Renal cortical epithelial cell (primary cell): ENCODE measurements around the gene NBR1. TPM values are rescaled to one million over a fixed set of nuclear protein-coding genes. Genes with fewer than 3 reads are reported as not detected.
"Not testable (repeated sequence)": the region's sequence is repeated elsewhere in the genome, so short reads cannot be mapped to it uniquely, and the experiment has no call there.

Source experiments
- DNase-seq: peaks from one replicate; pipeline ENCODE4 v3.0.0-alpha.2; 2011; ENCODE audit warnings: low read depth
- total RNA-seq: library from RNA; depleted of rRNA; stranded (reverse); fragments of >200 nt; gene quantifications from 2 replicates; pipeline ENCODE4 v1.2.3, GENCODE V29; 2014

NBR1 gene
- total RNA-seq, 1 donor from 2014 or later = 141 TPM

DNA sequence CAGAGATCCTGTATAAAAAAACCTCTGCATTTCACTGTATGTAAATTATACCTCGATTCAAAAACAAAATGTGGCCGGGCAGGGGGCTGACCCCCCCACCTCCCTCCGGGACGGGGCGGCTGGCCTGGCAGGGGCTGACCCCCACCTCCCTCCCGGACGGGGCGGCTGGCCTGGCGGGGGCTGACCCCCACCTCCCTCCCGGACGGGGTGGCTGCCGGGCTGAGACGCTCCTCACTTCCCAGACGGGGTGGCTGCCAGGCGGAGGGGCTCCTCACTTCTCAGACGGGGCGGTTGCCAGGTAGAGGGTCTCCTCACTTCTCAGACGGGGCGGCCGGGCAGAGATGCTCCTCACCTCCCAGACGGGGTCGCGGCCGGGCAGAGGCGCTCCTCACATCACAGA, 11.8 kb upstream of the NBR1 start:
- DNase-seq = not testable (repeated sequence)

DNA sequence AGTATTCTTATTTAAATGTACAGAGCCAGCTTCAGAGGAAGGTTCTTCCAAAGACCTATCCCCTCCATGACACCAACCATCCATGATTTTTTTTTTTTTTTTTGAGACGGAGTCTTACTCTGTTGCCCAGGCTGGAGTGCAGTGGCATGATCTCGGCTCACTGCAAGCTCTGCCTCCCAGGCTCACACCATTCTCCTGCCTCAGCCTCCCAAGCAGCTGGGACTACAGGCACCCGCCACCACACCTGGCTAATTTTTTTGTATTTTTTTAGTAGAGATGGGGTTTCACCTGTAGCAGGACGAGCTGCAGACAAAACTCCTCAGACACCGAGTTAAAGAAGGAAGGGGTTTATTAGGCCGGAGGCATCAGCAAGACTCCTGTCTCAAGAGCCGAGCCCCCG, 11.1 kb upstream of the NBR1 start:
- DNase-seq = not testable (repeated sequence)

DNA sequence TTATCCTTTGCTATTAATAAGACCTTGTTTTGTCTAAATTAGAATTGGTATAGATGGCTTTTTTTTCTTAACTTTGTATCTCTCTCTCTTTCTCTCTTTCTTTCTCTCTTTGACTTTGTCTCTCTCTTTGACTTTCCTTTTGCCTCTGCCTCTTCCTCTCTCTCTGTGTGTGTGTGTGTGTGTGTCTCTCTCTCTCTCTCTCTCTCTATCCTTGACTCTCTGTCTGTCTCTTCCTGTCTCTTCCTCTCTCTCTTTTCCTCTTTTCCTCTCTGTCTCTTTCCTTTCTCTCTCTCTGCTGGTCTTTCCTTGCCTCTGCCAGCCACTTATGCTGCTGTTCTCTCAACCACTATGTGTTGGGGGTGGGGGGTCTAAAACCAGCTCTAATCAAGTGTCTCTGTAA, 5.0 kb upstream of the NBR1 start:
- DNase-seq = not testable (repeated sequence)

DNA sequence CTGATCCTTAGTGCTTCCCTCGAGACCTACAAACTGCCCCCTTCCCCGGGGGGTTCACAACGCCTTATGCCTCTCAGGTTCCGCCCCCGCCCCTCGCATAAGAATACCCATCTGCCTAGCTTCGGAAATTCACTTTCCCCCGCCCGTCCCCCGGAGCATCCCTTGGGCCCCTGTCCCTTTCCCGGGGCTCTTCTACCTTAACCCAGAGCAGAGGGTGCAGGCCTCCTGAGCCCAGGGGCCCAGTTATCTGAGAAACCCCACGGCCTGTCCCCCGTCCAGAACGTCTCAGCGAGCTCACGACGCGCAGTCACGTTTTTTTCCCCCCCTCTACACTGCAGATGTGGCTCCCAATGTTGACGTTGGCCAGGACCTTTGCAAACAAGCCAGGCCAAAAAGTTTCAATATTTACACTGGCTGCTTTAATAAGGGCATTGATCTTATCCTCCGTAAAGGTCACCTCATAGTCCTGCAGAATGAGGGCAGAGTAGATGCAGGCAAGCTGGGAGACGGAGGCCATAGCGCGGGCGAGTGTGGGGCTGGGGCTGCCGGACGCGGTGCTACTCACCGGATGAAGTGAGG, 1.4 kb upstream of the NBR1 start:
- DNase-seq = peak; percentile 18

DNA sequence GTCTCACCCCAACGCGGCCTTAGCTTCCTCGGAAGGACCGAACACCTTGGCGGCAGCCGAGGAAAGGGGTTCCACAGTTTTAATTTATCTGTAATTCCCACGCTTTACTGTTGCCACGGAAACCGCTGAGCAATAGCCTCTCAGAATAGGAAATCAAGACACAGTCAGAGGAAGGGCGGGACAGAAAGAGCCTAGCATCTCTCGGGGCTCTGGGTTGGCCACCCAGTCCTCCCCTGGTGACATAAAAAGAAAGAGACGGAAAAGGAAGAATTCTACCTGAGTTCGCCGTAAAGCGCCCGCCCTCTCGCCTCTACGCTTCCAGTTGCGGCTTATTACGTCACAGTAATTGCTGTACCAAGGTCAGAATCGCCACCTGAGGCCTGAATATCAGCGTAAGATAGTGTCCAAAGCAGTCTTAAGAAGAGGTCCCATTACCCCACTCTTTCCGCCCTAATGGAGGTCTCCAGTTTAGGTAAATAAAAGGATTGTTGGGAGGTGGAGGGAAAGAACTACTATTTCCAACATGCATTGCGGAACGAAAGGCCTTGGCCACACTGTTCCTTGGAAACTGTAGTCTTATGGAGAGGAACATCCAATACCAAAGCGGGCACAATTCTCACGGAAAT, 761 bp upstream of the NBR1 start:
- peak; percentile 97 for DNase-seq

DNA sequence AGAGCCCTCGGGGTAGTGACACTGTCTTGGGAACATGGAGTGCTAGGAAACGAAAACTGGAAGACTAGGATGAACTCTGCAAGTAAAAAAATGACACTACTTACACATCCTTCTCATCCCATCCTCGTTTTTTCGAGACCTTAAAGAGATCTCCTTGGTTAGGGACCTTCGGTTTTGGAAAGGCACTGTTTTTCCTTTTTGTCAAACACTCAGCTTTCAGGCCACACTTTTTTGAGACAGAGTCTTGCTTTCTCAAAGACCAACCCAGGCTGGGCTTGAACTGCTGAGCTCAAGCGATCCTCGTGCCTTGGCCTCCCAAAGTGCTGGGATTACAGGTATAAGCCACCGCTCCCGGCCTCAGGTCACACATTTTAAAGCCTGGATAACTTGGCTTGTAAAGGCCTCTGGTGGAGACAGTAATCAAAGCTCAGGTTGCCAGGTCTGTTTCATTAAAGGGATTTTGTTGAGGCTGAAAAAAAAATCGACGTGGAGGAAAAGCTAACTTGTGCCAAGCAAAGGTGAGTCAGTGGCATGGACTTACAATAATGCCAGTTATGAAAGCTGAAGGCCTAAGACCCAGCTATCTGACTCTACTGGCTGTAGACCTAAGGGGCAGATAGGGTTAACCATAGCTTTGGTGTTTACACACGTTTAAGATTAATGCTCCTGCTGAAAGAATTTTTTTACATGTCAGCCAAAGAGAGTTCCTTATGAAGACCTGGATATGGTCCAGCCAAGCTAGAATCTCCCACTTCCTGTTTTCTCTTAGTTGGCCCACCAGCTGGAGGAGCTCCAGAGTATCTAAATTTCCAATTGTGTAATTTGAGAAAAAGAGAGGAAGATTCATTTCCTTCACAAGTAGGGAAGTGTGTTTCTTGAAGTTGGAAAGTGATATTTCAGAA, 823 bp downstream of the NBR1 start:
- peak; percentile 98 for DNase-seq

DNA sequence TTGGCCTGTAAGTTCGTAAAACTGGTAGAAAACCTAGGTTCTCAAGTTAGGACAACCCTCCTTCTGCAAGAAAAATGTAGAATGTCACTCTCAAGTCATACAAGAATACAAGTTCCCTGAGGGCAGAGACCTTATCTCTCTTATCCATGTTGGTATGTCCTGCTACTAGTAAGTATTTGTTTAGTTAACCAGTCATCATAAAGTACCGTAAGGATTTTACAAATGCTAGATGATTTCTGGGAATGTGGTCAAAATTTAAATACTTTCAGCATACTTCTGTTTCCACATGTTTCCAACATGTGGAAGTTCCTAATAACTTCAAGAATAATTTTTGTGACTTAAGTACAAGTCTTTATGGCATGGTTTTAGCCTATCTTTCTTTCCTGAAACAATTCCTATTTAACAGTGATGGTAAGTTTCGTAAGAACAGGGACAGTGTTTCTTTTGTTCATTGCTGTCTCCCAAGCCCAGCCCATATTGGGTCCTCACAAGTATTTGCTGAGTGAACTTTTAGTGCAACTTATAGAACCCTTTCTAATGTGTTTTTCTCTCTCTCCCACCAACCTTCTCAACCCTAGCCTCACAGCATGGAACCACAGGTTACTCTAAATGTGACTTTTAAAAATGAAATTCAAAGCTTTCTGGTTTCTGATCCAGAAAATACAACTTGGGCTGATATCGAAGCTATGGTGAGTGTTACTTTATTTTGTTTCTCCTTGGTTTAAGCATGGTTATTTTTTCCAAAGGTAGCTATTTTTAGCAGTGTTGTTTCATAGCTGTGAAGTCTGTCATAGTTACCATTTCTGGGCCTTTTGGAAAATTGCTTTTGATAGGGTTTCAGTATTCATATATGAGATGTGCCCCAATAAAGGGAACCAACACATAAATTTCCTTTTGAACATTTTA, 4.5 kb downstream of the NBR1 start:
- DNase-seq = no peak

DNA sequence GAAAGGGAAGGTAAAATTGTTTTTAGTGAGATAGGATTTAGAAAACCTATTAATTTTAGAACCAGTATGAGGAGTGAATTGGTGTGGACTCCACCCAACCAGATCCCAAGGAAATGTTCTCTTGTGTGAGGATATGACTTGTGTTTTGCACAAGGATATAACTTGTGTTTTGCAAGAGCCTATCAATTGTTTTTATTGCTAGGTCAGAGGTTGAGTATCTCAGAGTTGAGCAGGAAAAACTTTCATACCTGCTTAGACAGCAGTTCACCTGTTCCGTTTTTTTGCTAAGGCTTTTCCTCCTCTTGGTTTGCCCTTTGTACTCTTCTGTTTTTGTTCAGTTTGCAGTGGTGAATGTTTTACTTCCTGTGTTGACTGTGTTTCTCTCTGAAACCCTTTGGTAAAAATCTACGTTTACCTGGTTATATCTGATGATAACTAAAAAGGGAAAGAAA, 5.1 kb downstream of the NBR1 start:
- DNase-seq = peak; percentile 22

DNA sequence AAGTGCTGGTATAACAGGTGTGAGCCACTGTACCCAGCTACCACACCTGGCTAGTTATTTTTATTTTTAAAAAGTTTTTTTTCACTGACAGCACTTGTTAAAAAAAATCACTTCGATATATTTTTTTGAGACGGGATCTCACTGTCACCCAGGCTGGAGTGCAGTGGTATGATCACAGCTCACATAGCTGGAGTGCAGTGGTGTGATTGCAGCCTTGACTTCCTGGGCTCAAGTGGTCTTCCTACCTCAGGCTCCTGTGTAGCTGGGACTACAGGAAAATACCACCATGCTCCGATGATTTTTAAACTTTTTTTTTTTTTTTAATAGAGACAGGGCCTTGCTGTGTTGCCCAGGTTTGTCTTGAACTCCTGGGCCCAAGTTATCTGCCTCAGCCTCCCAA, 12.9 kb downstream of the NBR1 start:
- no peak for DNase-seq

DNA sequence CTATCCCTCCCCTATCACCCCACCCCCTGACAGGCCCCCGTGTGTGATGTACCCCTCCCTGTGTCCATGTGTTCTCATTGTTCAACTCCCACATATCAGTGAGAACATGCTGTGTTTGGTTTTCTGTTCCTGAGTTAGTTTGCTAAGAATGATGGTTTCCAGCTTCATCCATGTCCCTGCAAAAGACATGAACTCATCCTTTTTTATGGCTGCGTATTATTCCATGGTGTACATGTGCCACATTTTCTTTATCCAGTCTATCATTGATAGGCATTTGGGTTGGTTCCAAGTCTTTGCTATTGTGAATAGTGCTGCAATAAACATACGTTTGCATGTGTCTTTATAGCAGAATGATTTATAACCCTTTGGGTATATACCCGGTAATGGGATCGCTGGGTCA, 15.6 kb downstream of the NBR1 start:
- not testable (repeated sequence) for DNase-seq

DNA sequence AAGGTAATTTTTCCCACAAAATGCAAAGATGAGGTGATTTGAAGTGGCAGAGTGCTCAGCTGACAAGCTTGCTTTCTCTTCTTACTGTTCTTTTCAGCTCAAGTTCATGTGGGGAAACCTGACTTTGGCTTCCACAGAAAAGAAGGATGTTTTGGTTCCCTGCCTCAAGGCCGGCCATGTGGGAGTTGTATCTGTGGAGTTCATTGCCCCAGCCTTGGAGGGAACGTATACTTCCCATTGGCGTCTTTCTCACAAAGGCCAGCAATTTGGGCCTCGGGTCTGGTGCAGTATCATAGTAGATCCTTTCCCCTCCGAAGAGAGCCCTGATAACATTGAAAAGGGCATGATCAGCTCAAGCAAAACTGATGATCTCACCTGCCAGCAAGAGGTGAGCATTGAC, 22.2 kb downstream of the NBR1 start:
- no peak for DNase-seq

DNA sequence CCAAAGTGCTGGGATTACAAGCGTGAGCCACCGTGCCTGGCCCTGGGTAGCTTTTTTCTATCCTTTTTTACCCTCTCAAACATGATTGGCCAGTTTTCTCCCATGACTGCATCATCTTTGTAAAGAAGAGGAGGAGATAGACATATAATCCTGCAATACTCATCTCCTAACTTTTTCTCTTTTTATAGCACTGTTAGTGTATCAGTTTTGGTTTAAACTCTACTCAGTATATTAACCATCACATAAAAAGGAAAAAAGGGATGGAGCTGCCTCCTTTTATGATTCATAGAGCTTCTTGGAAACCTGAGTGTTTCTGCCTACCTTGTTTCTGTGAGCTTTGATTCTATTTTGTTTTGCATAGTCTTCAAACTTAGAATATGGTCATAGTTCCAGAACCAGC, 28.6 kb downstream of the NBR1 start:
- DNase-seq = no peak

DNA sequence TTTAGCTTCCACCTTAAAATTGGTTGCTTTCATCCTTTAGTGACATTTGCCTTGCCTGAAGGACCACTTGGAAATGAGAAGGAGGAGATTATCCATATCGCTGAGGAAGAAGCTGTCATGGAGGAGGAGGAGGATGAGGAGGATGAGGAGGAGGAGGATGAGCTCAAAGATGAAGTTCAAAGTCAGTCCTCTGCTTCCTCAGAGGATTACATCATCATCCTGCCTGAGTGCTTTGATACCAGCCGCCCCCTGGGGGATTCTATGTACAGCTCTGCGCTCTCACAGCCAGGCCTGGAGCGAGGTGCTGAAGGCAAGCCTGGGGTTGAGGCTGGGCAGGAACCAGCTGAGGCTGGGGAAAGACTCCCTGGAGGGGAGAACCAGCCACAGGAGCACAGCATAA, 29.1 kb downstream of the NBR1 start:
- no peak for DNase-seq

DNA sequence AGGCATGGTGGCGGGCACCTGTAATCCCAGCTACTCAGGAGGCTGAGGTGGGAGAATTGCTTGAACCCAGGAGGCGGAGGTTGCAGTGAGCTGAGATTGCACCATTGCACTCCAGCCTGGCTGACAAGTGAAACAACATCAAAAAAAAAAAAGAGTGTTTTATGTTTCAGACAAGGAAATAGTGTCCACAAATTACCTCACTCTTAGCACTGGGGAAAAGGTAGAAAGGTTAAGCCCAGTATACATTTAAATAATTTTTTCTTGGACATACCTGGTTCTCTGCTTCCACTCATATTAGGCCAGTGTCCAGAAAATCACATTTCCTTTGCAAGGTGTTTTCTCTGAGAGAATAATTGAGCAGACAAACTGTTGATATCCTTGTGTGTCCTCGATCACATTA, 32.0 kb downstream of the NBR1 start:
- DNase-seq = not testable (repeated sequence)

DNA sequence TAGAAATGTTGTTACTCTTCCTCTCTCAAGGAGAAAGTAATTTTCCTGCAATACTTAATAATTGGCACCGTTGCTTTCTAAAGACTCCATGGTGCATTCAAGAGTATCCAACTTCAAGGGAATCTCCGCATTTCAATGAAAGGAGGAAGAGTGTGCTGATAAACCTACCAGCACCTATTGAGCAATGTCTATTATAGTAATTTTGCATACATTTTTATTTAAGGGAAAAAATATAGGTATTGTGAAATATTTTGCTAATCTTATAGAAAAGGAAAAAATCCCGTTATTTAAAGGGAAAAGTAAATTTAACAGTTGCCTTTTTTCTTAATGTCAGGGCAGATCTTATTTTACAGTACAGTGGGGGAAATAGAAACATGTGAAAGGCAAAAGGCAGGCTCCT, 39.6 kb downstream of the NBR1 start:
- DNase-seq = no peak

DNA sequence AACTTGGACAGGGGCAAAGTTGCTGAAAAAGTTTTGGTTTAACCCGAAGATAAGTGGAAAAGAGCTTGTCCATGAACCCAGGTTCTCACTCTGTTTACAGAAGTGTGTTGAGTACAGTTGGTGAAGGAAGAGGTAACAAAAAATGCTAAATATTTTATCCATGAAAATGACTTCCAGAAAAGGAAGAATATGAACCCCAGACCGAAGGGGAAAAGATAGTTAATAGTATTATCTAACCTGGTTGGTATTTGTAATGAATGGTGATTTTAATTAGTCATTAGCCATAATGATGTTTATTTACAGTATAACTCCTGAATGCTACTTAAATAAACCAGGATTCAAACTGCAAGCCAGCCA, 40.1 kb downstream of the NBR1 start:
- no peak for DNase-seq

DNA sequence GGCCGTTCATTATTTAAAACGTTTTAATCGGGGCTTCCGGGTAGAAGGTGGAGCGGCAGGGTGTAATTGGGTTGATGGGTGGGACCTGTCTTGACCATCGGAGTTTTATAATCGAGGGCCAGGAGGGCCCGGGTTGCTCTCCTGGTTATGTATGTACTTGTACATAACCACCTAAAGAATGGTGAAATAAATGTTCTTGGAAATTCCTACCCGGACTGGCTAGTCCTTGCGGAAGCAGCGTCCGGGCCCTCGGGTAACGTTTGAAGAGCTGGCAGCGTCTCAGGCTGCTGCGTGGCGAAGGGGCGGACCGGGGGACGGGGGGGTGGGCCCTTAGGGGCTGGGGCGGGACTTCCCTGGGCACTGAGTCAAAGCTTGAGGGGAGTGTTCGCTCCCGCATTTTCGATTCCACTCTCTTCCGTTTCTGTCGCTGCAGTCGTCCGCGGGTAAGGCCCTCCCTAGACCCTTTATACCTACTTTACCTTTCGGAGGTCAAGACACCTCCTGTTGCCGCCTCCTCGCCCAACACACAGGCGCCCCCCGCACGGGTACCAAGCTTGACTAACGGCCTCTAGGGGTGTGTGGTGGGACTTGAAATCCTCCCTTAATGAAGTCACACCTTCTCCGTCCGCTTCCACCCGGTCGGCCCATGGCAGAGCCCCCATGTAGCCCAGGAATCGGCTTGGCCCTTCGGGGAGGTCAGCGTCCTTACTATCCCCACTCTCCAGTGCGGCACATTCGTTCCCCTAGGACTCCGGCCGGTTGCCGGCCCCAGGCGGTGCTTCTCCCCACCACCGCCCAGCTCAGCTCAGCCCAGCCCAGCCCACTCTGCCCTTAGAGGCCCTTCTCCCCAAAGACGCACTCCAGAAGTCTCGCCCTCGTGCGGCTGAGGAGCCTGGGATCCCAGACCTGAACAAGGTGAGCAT, 40.7 kb downstream of the NBR1 start, which contains the start of gene TMEM106A:
Gene TMEM106A (plus strand): TSS at position 396 of the 923 bp plus-strand sequence. CDS start 1,167 bp downstream, outside the sequence.
- peak; percentile 73 for DNase-seq

DNA sequence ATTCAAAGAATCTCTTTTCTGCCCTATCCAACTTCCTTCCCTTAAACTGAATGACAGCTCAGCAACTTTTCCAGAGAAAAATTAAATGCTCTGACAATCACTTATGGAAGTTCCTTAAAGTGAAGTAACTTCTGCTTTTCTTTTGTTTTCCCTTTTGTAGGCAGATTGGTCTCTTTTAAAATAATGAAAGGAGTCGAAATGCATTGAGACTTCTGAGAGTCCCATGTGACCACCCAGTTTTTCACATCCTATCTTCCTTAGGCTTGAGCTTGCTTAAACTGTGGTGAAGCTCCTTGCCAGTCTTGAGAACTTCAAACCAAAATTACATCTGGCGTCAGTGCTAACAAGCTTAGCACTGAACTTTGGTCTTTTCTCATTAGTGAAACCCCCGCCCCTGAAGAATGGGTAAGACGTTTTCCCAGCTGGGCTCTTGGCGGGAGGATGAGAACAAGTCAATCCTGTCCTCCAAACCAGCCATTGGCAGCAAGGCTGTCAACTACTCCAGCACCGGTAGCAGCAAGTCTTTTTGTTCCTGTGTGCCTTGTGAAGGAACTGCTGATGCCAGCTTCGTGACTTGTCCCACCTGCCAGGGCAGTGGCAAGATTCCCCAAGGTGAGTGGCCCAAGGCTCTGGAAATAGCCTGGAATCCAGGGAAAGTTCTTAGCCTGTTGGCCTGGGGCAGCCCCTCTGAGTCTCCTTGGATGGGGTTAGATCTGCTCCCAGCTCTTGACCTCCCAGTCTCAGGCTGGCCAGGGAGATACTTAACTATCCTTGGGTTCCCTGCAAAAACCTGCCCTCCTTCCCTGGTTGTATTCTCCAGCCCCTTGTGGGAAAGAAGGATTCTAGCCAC, 41.9 kb downstream of the NBR1 start:
- DNase-seq = no peak

DNA sequence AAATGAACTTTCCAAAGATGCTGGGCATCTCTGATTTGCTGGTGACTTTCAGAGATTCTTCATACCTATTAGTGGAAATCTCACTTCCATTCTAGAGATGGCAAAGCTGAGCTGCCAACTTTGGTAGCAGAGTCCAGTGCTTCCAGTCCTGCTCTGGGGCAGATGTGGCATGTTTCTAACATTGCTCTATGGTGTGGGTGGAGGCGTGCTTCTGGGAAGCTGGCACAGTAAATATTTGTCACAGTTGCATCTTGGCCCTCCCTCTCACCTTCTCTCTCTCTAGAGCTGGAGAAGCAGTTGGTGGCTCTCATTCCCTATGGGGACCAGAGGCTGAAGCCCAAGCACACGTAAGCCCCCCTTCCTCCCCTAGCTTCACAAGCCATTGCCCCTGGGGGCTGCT, 42.5 kb downstream of the NBR1 start:
- DNase-seq = no peak

DNA sequence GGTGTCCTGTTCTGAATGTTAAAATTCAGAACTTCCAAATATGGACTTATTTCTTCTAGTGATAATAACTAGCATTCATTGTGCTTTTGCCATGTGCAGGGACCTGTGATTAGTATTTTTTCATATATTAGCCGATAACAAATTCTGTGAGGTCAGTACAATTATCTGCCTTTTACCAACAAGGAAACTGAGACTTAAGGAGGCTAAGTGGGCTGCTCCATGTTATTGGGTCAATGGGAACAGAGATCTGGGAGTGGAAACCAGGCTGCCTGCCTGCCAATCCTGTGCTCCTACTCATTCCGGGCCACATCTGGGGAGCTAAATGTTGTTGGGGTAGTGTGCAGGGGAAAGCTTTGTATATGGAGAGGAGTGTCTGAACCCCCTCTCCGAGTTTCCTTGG, 44.3 kb downstream of the NBR1 start:
- no peak for DNase-seq
